GM23338 (cell line): ENCODE data around the gene BMPER. TPM values are rescaled to one million over a fixed set of nuclear protein-coding genes. Genes with fewer than 3 reads are reported as not detected.

Experiments used
- ATAC-seq: fragments of 200-7000 bp; cut with Tn5 transposase; 3 replicates; pipeline ENCODE4 v1.9.1; 2020
- DNase-seq: peaks from one replicate; pipeline ENCODE4 v3.0.0-alpha.2; 2015; ENCODE audit warnings: low spot score
- H2AFZ ChIP-seq: fragments of 200-600 bp; sonication (generic); 2 replicates; pipeline ENCODE4 v1.8.0; 2016; ENCODE audit warnings: antibody characterized with exemption, mild to moderate bottlenecking, moderate library complexity
- H3F3A ChIP-seq: fragments of 200-600 bp; sonication (generic); replicated peaks from 2 replicates; pipeline ENCODE4 v1.8.0; 2017; ENCODE audit warnings: antibody characterized with exemption, mixed run types, low read depth
- H3K27ac ChIP-seq: fragments of 200-600 bp; sonication (generic); 2 replicates; pipeline ENCODE4 v1.6.1; 2016; ENCODE audit warnings: low read depth
- H3K27me3 ChIP-seq: fragments of 200-600 bp; sonication (generic); 2 replicates; pipeline ENCODE4 v1.8.0; 2016; ENCODE audit warnings: mild to moderate bottlenecking, mixed run types, moderate library complexity; ENCODE audit not compliant: insufficient read depth
- H3K36me3 ChIP-seq: fragments of 200-600 bp; sonication (generic); 2 replicates; pipeline ENCODE4 v1.8.0; 2016; ENCODE audit warnings: mild to moderate bottlenecking; ENCODE audit not compliant: insufficient read depth
- H3K4me1 ChIP-seq: fragments of 200-600 bp; sonication (generic); 2 replicates; pipeline ENCODE4 v1.8.0; 2016; ENCODE audit warnings: mild to moderate bottlenecking, moderate library complexity; ENCODE audit not compliant: insufficient read depth
- H3K4me2 ChIP-seq: fragments of 200-600 bp; sonication (generic); 2 replicates; pipeline ENCODE4 v1.7.1; 2017; ENCODE audit warnings: mixed run types
- H3K4me3 ChIP-seq: fragments of 200-600 bp; sonication (generic); 2 replicates; pipeline ENCODE4 v1.6.1; 2016; ENCODE audit warnings: mixed run types
- H3K79me2 ChIP-seq: fragments of 200-600 bp; sonication (generic); replicated peaks from 2 replicates; pipeline ENCODE4 v1.8.0; 2017; ENCODE audit warnings: mild to moderate bottlenecking; ENCODE audit not compliant: insufficient read depth
- H3K9me2 ChIP-seq: fragments of 200-600 bp; sonication (generic); 2 replicates; pipeline ENCODE4 v1.8.0; 2017; ENCODE audit not compliant: insufficient read depth
- H4K20me1 ChIP-seq: fragments of 200-600 bp; sonication (generic); replicated peaks from 2 replicates; pipeline ENCODE4 v1.8.0; 2017; ENCODE audit warnings: mild to moderate bottlenecking; ENCODE audit not compliant: insufficient read depth
- H3K27ac Mint-ChIP-seq: 2 replicates; pipeline ENCODE4 v1.8.0; 2020; ENCODE audit warnings: inconsistent platforms, mild to moderate bottlenecking, moderate library complexity, mixed read lengths
- H3K27me3 Mint-ChIP-seq: 3 replicates; pipeline ENCODE4 v1.8.0; 2022; ENCODE audit warnings: low read depth, mild to moderate bottlenecking, moderate library complexity, mixed read lengths, inconsistent platforms; ENCODE audit not compliant: insufficient read depth, poor library complexity
- H3K36me3 Mint-ChIP-seq: 3 replicates; pipeline ENCODE4 v1.8.0; 2021; ENCODE audit warnings: low read depth, mild to moderate bottlenecking, inconsistent platforms, moderate library complexity, mixed read lengths
- H3K4me1 Mint-ChIP-seq: 3 replicates; pipeline ENCODE4 v1.8.0; 2020; ENCODE audit warnings: mild to moderate bottlenecking, inconsistent platforms, mixed read lengths
- H3K4me3 Mint-ChIP-seq: 3 replicates; pipeline ENCODE4 v1.8.0; 2021; ENCODE audit warnings: moderate library complexity, mild to moderate bottlenecking, inconsistent platforms, mixed read lengths
- H3K9me3 Mint-ChIP-seq: 3 replicates; pipeline ENCODE4 v1.8.0; 2020; ENCODE audit warnings: moderate library complexity, mild to moderate bottlenecking, inconsistent platforms, mixed read lengths
- CREB1 ChIP-seq: fragments of 250-450 bp; sonication (Bioruptor Pico); IDR thresholded peaks from 2 replicates; pipeline ENCODE4 v1.5.0; 2020; ENCODE audit warnings: low read depth, mild to moderate bottlenecking, moderate library complexity
- EZH2 ChIP-seq: fragments of 200-600 bp; sonication (generic); IDR thresholded peaks from one replicate; pipeline ENCODE4 v1.8.0; 2017; ENCODE audit warnings: antibody characterized with exemption, mild to moderate bottlenecking, low read depth; ENCODE audit not compliant: unreplicated experiment
- EZH2phosphoT487 ChIP-seq: fragments of 200-600 bp; sonication (generic); IDR thresholded peaks from one replicate; pipeline ENCODE4 v1.8.1; 2018; ENCODE audit warnings: antibody characterized with exemption; ENCODE audit not compliant: unreplicated experiment
- JUNB ChIP-seq: IDR thresholded peaks from one replicate; pipeline ENCODE4 v1.6.1; 2016; ENCODE audit warnings: antibody characterized with exemption; ENCODE audit not compliant: unreplicated experiment
- NANOG ChIP-seq: IDR thresholded peaks from 2 replicates; pipeline ENCODE4 v1.6.1; 2016; ENCODE audit warnings: antibody characterized with exemption, borderline replicate concordance
- POLR2AphosphoS5 ChIP-seq: IDR thresholded peaks from 2 replicates; pipeline ENCODE4 v1.6.1; 2016; ENCODE audit warnings: antibody characterized with exemption, low read depth
- STAT1 ChIP-seq: IDR thresholded peaks from one replicate; pipeline ENCODE4 v1.6.1; 2016; ENCODE audit warnings: antibody characterized with exemption; ENCODE audit not compliant: unreplicated experiment
- ZNF114 ChIP-seq: fragments of 250-450 bp; sonication (Bioruptor Pico); IDR thresholded peaks from 2 replicates; pipeline ENCODE4 v1.5.0; 2020; ENCODE audit warnings: mild to moderate bottlenecking, moderate library complexity
- ZNF331 ChIP-seq: fragments of 250-450 bp; sonication (Bioruptor Pico); IDR thresholded peaks from 2 replicates; pipeline ENCODE4 v1.5.0; 2020; ENCODE audit warnings: low read depth, mild to moderate bottlenecking, moderate library complexity
- polyA plus RNA-seq: library from polyadenylated mRNA; unstranded; fragments of >200 nt; fragmentation: Nextera tagmentation; extraction: Ambion mirVana; gene quantifications from 2 replicates; pipeline ENCODE4 v1.2.1, GENCODE V29; 2016
- total RNA-seq: library from RNA; depleted of rRNA; stranded (reverse); fragments of >200 nt; shearing (Covaris generic); gene quantifications from 2 replicates; pipeline ENCODE4 v1.2.3, GENCODE V29; 2014
- TF ChIP-seq, protein P1 (sequence below): IDR thresholded peaks from one replicate; pipeline ENCODE4 v1.6.1; 2018; ENCODE audit warnings: antibody characterized with exemption; ENCODE audit not compliant: unreplicated experiment
- TF ChIP-seq, protein P2 (sequence below), 2 experiments: fragments of 200-600 bp in 1 of 2; sonication (generic) in 1 of 2; conservative IDR thresholded peaks; 2 replicates each; pipeline versions ENCODE4 v1.5.1 to v1.6.1; 2016 to 2017; ENCODE audit warnings: antibody characterized with exemption in 2 of 2, low read depth in 2 of 2, mild to moderate bottlenecking in 2 of 2, moderate library complexity in 1 of 2
- TF ChIP-seq, protein P3 (sequence below): IDR thresholded peaks from 2 replicates; pipeline ENCODE4 v1.6.1; 2016; ENCODE audit warnings: antibody characterized with exemption
- TF ChIP-seq, protein P4 (sequence below): fragments of 250-450 bp; sonication (Bioruptor Pico); IDR thresholded peaks from 2 replicates; pipeline ENCODE4 v1.5.0; 2020; ENCODE audit warnings: mild to moderate bottlenecking, moderate library complexity

Gene BMPER
- total and polyA plus RNA-seq, 2 experiments from 2014 or later = 0.53 to 1.4 TPM

DNA sequence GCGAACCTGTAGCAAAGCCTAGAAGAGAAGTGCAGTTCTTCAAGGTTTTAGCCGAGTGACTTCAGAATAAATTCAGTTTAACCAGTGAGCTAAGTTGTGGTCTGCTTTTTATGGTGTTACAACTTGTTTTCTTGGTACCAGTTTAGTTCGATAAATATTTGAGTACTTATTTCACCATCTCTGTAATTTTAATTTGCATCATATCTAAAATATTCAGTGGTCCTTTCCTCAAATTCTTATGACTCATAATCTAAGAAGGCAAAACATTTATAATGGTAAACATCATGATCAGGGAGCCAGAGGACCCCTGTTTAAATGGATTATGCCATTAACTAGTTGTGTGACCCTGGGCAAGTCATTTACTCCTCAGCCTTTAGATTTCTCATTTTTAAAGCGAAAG lies 4.1 kb upstream of the BMPER start:
- Histone ChIP-seq H3K4me2 (no peak overlapping the region), H3K27ac (no peak overlapping the region), H4K20me1 (peaks cover 3% of the 10 kb centered on the region; the same call in 1 of the 2 replicates), H3K9me2 (no peaks in the 10 kb centered on the region), H3F3A (no peaks in the 10 kb centered on the region), H3K36me3 (no peaks in the 10 kb centered on the region), H3K4me3 (no peak overlapping the region), H3K27me3 (peaks cover 35% of the 10 kb centered on the region), H3K79me2 (no peaks in the 10 kb centered on the region), H3K4me1 (peaks cover 42% of the 10 kb centered on the region), H2AFZ (no peak overlapping the region)
- Mint-ChIP-seq H3K4me1 (peaks cover 38% of the 10 kb centered on the region), H3K36me3 (no peaks in the 10 kb centered on the region), H3K4me3 (no peak overlapping the region), H3K27ac (no peak overlapping the region), H3K9me3 (no peaks in the 10 kb centered on the region; the same call in 2 of the 3 replicates), H3K27me3 (peaks cover 25% of the 10 kb centered on the region)
- TF ChIP-seq, protein P1, sequence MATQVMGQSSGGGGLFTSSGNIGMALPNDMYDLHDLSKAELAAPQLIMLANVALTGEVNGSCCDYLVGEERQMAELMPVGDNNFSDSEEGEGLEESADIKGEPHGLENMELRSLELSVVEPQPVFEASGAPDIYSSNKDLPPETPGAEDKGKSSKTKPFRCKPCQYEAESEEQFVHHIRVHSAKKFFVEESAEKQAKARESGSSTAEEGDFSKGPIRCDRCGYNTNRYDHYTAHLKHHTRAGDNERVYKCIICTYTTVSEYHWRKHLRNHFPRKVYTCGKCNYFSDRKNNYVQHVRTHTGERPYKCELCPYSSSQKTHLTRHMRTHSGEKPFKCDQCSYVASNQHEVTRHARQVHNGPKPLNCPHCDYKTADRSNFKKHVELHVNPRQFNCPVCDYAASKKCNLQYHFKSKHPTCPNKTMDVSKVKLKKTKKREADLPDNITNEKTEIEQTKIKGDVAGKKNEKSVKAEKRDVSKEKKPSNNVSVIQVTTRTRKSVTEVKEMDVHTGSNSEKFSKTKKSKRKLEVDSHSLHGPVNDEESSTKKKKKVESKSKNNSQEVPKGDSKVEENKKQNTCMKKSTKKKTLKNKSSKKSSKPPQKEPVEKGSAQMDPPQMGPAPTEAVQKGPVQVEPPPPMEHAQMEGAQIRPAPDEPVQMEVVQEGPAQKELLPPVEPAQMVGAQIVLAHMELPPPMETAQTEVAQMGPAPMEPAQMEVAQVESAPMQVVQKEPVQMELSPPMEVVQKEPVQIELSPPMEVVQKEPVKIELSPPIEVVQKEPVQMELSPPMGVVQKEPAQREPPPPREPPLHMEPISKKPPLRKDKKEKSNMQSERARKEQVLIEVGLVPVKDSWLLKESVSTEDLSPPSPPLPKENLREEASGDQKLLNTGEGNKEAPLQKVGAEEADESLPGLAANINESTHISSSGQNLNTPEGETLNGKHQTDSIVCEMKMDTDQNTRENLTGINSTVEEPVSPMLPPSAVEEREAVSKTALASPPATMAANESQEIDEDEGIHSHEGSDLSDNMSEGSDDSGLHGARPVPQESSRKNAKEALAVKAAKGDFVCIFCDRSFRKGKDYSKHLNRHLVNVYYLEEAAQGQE = no peak
- TF ChIP-seq STAT1 (no peak), NANOG (no peak), POLR2AphosphoS5 (no peak), EZH2 (no peak), CREB1 (CRISPR knock-in tag) (no peak), EZH2phosphoT487 (no peak), ZNF331 (CRISPR knock-in tag) (no peak), ZNF114 (no peak), JUNB (no peak)
- TF ChIP-seq, protein P2, sequence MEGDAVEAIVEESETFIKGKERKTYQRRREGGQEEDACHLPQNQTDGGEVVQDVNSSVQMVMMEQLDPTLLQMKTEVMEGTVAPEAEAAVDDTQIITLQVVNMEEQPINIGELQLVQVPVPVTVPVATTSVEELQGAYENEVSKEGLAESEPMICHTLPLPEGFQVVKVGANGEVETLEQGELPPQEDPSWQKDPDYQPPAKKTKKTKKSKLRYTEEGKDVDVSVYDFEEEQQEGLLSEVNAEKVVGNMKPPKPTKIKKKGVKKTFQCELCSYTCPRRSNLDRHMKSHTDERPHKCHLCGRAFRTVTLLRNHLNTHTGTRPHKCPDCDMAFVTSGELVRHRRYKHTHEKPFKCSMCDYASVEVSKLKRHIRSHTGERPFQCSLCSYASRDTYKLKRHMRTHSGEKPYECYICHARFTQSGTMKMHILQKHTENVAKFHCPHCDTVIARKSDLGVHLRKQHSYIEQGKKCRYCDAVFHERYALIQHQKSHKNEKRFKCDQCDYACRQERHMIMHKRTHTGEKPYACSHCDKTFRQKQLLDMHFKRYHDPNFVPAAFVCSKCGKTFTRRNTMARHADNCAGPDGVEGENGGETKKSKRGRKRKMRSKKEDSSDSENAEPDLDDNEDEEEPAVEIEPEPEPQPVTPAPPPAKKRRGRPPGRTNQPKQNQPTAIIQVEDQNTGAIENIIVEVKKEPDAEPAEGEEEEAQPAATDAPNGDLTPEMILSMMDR (conservative IDR thresholded peaks at IDR 0.05; ENCODE audit: low read depth in 2 of 2) = no peak
- TF ChIP-seq, protein P3, sequence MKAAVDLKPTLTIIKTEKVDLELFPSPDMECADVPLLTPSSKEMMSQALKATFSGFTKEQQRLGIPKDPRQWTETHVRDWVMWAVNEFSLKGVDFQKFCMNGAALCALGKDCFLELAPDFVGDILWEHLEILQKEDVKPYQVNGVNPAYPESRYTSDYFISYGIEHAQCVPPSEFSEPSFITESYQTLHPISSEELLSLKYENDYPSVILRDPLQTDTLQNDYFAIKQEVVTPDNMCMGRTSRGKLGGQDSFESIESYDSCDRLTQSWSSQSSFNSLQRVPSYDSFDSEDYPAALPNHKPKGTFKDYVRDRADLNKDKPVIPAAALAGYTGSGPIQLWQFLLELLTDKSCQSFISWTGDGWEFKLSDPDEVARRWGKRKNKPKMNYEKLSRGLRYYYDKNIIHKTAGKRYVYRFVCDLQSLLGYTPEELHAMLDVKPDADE = no peak
- TF ChIP-seq, protein P4, sequence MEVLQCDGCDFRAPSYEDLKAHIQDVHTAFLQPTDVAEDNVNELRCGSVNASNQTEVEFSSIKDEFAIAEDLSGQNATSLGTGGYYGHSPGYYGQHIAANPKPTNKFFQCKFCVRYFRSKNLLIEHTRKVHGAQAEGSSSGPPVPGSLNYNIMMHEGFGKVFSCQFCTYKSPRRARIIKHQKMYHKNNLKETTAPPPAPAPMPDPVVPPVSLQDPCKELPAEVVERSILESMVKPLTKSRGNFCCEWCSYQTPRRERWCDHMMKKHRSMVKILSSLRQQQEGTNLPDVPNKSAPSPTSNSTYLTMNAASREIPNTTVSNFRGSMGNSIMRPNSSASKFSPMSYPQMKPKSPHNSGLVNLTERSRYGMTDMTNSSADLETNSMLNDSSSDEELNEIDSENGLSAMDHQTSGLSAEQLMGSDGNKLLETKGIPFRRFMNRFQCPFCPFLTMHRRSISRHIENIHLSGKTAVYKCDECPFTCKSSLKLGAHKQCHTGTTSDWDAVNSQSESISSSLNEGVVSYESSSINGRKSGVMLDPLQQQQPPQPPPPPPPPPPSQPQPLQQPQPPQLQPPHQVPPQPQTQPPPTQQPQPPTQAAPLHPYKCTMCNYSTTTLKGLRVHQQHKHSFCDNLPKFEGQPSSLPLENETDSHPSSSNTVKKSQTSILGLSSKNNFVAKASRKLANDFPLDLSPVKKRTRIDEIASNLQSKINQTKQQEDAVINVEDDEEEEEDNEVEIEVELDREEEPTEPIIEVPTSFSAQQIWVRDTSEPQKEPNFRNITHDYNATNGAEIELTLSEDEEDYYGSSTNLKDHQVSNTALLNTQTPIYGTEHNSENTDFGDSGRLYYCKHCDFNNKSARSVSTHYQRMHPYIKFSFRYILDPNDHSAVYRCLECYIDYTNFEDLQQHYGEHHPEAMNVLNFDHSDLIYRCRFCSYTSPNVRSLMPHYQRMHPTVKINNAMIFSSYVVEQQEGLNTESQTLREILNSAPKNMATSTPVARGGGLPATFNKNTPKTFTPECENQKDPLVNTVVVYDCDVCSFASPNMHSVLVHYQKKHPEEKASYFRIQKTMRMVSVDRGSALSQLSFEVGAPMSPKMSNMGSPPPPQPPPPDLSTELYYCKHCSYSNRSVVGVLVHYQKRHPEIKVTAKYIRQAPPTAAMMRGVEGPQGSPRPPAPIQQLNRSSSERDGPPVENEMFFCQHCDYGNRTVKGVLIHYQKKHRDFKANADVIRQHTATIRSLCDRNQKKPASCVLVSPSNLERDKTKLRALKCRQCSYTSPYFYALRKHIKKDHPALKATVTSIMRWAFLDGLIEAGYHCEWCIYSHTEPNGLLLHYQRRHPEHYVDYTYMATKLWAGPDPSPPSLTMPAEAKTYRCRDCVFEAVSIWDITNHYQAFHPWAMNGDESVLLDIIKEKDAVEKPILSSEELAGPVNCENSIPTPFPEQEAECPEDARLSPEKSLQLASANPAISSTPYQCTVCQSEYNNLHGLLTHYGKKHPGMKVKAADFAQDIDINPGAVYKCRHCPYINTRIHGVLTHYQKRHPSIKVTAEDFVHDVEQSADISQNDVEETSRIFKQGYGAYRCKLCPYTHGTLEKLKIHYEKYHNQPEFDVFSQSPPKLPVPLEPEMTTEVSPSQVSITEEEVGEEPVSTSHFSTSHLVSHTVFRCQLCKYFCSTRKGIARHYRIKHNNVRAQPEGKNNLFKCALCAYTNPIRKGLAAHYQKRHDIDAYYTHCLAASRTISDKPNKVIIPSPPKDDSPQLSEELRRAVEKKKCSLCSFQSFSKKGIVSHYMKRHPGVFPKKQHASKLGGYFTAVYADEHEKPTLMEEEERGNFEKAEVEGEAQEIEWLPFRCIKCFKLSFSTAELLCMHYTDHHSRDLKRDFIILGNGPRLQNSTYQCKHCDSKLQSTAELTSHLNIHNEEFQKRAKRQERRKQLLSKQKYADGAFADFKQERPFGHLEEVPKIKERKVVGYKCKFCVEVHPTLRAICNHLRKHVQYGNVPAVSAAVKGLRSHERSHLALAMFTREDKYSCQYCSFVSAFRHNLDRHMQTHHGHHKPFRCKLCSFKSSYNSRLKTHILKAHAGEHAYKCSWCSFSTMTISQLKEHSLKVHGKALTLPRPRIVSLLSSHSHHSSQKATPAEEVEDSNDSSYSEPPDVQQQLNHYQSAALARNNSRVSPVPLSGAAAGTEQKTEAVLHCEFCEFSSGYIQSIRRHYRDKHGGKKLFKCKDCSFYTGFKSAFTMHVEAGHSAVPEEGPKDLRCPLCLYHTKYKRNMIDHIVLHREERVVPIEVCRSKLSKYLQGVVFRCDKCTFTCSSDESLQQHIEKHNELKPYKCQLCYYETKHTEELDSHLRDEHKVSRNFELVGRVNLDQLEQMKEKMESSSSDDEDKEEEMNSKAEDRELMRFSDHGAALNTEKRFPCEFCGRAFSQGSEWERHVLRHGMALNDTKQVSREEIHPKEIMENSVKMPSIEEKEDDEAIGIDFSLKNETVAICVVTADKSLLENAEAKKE (CRISPR knock-in tag) = no peak
- ATAC-seq (no peak), DNase-seq (no peak)
